HG03060 (cell line): ENCODE measurements around the gene EFNA3.

Experiments
- ATAC-seq: cut with Tn5 transposase; IDR thresholded peaks from one replicate; pipeline ENCODE4 v1.9.1; 2021; ENCODE audit warnings: low read depth, moderate number of reproducible peaks; ENCODE audit not compliant: unreplicated experiment

EFNA3 gene

DNA sequence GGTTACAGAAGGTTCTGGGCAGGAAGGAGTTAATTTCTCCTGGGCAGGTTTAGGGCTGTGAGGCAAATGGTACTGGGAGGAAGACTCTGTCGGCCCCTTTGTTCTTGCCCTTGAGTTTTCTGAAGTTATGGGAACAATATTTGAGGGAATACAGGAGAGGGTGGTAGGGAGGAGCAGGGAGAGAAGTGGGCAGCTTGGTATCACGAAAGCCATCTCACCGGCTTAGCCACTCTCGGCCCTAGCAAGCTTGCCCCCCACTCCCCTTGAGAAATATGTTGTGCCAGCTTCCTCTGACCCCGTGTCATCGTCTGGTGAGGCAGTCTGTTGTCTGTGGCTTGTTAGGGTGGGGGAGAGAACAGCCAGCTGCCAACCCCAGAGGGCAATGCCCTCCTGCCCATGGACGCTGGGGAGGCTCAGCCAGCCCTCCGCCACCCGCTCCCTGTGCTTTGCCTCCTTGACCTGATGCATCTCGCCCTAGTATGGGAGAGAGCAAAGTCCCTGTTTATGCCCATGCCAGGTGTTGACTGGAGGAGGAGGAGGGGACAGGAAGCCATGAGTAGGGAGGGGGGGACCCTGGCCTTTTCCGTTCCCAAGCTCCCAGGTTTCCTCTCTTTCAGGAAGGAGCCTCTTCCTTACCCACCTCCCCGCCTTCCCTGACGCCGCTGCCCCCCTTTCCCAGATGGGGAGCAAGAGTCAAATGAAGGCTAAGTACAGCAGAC is 50.3 kb downstream of the EFNA3 start:
- no peak for ATAC-seq

DNA sequence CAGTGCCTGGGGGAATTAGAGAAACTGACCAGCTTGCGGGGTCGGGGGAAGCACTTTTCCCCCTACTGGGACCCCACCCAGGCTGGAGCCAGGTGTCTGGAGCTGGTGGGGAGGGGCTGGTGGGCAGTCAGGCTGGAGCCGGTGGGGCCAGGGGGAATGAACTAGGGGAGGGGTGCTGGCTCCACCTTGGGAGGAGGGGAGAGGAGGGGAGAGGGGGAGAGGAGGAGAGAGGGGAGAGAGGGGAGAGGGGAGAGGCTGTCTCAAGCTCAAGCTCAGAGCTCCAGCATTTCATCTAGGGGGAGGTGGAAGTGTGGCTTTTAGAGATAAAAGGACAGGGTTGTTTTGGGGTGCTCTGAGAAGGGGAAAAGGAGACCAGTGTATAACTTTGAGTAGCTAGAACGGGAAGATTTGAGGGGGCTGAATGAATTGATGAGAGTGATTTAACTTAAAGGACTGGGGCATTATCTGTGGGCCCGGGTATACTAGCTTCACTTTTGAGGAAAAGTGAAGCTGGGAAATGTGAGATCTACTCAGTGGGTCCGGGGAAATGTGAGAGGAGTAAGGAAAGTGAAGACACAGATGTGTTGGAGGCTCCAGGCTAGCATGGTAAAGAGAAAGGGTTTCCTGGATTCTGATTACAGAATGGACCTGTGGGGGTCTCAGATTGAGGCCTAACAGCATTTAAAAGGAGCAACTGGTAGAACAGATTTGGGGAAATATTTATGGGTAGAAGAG is 51.8 kb downstream of the EFNA3 start:
- ATAC-seq: no peak

DNA sequence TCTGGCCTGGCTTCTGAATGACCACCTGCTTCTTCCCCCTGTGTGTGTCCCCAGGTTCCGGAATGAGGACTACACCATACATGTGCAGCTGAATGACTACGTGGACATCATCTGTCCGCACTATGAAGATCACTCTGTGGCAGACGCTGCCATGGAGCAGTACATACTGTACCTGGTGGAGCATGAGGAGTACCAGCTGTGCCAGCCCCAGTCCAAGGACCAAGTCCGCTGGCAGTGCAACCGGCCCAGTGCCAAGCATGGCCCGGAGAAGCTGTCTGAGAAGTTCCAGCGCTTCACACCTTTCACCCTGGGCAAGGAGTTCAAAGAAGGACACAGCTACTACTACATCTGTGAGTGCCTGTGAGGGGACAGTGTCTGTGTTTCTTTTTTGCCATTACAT is 52.6 kb downstream of the EFNA3 start:
- no peak for ATAC-seq

DNA sequence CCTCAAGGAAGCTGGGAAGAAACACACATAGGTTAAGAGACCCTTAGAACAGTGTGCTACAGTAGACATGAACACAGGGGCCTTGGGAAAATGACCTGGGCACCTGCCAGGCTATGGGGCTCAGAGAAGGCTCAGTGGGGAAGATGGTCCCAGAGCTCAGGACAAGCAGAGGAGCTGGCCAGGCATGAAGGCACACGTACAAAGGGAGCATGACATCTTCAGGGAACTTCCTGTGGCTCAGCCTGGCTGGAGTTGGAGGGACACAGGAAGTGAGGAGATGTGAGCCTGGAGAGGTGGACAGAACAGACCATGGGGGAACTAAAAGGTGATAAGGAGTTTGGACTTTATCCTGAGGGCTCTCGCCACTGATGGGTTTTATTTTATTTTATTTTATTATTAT is 53.2 kb downstream of the EFNA3 start:
- no peak for ATAC-seq

- ATAC-seq: no peak
These were observed 55.2 kb downstream of the EFNA3 start for GRCh38 chr1:155133799-155134281.

GRCh38 chr1:155134322-155134721 is 55.7 kb downstream of the EFNA3 start:
- no peak for ATAC-seq

DNA sequence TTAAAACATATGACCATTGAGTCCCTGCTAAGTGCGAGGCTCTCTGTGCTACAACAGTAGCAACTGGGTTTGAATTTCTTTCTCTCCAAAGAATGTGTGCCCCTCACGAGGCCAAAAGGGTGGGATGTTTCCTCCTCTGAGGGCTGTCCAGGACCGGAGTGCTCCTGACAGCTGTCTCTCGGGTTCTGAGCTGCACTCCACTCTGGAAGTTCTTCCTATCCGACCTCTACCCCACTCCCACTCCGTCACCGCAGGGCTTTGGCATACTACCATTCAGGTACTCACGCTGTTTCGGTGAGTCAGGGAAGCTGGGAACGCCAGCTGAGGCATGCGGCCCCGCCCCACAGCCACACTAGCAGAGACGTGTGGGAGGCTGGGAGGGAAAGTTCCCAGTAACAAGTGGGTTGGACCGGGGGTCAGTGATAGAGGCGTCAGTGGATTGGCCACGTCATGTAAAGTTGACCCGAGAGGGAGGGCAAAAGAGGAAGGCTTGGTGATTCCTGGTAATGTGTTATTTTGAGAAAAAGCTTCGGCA is 56.3 kb downstream of the EFNA3 start:
- ATAC-seq: no peak

- ATAC-seq: no peak
These were observed 56.9 kb downstream of the EFNA3 start, which contains the start of gene SLC50A1 for GRCh38 chr1:155135415-155136028. TSS of gene SLC50A1 (plus strand) at chr1:155135852. CDS start at chr1:155135912, 60 bp downstream.

DNA sequence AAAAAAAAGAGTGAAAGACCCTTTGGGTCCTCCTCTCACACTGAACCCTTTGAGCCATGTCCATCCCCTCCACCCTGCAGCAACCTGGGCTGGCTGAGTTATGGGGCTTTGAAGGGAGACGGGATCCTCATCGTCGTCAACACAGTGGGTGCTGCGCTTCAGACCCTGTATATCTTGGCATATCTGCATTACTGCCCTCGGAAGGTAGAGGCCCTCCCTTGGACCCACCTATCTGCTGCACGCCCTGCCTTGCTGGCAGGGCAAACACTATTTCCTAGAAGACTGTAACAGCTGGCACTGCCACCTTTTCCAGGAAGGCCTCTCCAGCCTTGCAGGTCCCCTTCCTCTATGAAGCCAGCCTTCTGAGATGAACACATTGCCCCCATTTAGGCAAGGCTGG is 58.1 kb downstream of the EFNA3 start:
- ATAC-seq: no peak
